ENCODE data around the gene OR10K1. TPM values are rescaled to one million over a fixed set of nuclear protein-coding genes. Genes with fewer than 3 reads are reported as not detected.

The OR10K1 gene
- total and polyA plus RNA-seq, 9 of the 15 experiments (the other 6 are each of a cell fraction or from before 2014, with no cell fraction given) = not detected

DNA sequence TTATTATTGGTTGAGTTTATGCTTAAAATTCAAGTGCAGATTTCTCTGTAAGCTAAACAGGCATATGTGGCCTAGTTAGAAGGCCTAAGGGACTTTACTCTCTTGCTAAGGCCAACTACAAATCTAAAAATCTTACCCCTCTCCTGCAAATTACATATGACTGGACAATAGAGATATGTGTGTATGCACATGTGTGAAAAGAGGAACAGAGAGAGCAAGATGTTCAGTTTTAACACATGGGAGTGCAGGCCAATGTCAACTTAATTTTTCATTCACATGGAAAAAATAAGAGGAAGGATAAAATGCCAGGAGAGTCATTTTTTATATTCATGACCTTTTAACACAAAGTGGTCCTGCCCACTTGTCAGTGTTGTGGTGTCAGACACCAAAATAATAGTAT, 44.0 kb upstream of the OR10K1 start (continued):
- TF ChIP-seq PHF21A (IDR thresholded peaks at IDR 0.05; ENCODE audit: borderline replicate concordance, low read depth) (no peak), FOXA3 (CRISPR knock-in tag; conservative IDR thresholded peaks at IDR 0.05 in 1 of 2, IDR thresholded peaks at IDR 0.05 in 1 of 2) (no peak), SIX5 (IDR thresholded peaks at IDR 0.05; ENCODE audit: borderline replicate concordance in 1 of 2, insufficient read depth in 1 of 2, low read depth in 1 of 2, low read length in 2 of 2) (no peak), SRSF9 (IDR thresholded peaks at IDR 0.05; ENCODE audit: borderline replicate concordance, low read depth, low read length) (no peak), PML (IDR thresholded peaks at IDR 0.05; ENCODE audit: low read length) (no peak), E2F1 (CRISPR knock-in tag; IDR thresholded peaks at IDR 0.05) (no peak)

DNA sequence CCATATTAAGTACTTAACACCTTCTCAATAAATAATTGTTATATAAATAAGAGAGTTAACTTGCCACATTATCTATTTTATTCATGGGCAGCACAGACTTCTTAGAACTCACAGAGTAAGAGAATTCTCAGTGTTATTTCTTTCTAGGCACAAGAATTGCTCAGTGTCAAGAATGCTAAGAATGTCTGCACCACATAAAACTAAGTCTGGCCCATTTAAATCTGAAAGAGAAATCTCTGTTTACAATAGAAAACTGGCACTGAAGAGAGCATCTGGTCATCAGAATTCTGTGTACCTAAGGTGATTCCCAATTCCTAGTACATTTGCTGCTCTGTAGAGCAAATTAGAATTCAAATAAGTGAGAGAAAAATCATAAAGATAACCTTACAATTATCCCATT, 39.4 kb upstream of the OR10K1 start:
- Histone ChIP-seq H3K27ac (ENCODE audit: extremely low read depth, low read depth, low read length) (no peak overlapping the region), H3K36me3 (ENCODE audit: control insufficient read depth, insufficient read depth, low read length) (no peaks in the 10 kb centered on the region), H4K20me1 (replicated peaks; ENCODE audit: control insufficient read depth, insufficient read depth, low read length) (no peaks in the 10 kb centered on the region), H3K79me2 (ENCODE audit: control insufficient read depth, insufficient read depth, low read length) (no peaks in the 10 kb centered on the region), H3K4me2 (ENCODE audit: insufficient read depth, low read length) (no peak overlapping the region), H3K4me1 (replicated peaks in 1 of 2; ENCODE audit: control insufficient read depth in 2 of 2, insufficient read depth in 2 of 2, low read length in 2 of 2) (no peaks in the 10 kb centered on the region), H3K9ac (ENCODE audit: insufficient read depth in 1 of 2, low read depth in 2 of 2, low read length in 2 of 2) (no peak overlapping the region), H3K9me1 (ENCODE audit: control insufficient read depth, insufficient read depth, low read length) (no peaks in the 10 kb centered on the region), H3K9me3 (replicated peaks; ENCODE audit: control insufficient read depth, insufficient read depth, low read depth, low read length) (no peaks in the 10 kb centered on the region), H3K4me3 (no peak overlapping the region), H2AFZ (ENCODE audit: low read depth, low read length) (no peak overlapping the region), H3K27me3 (ENCODE audit: control insufficient read depth in 2 of 2, insufficient read depth in 2 of 2, low read length in 2 of 2) (no peaks in the 10 kb centered on the region)
- in situ Hi-C loops (cut with MboI) (no loop called here), intact Hi-C loops (cut with micrococcal nuclease) (no loop called here)
- no peak for DNase-seq (ENCODE audit: extremely low read depth in 1 of 4, low spot score in 3 of 4)
- no peak for FAIRE-seq
- CTCF ChIA-PET (ENCODE audit: low intra/inter-chr PET ratio) = no interaction called here
- POLR2A ChIA-PET = no interaction called here
- no TSS peak for BruUV-seq (replicated peaks)
- ATAC-seq = no peak
- TF ChIP-seq MECOM (CRISPR knock-in tag; IDR thresholded peaks at IDR 0.05) (no peak), MYNN (IDR thresholded peaks at IDR 0.05) (no peak), MYNN (CRISPR knock-in tag; IDR thresholded peaks at IDR 0.05) (no peak), ZNF224 (CRISPR knock-in tag; IDR thresholded peaks at IDR 0.05) (no peak), ZNF778 (CRISPR knock-in tag; IDR thresholded peaks at IDR 0.05) (no peak), NFE2 (IDR thresholded peaks at IDR 0.05; ENCODE audit: low read depth) (no peak)
- TF ChIP-seq, protein P1, sequence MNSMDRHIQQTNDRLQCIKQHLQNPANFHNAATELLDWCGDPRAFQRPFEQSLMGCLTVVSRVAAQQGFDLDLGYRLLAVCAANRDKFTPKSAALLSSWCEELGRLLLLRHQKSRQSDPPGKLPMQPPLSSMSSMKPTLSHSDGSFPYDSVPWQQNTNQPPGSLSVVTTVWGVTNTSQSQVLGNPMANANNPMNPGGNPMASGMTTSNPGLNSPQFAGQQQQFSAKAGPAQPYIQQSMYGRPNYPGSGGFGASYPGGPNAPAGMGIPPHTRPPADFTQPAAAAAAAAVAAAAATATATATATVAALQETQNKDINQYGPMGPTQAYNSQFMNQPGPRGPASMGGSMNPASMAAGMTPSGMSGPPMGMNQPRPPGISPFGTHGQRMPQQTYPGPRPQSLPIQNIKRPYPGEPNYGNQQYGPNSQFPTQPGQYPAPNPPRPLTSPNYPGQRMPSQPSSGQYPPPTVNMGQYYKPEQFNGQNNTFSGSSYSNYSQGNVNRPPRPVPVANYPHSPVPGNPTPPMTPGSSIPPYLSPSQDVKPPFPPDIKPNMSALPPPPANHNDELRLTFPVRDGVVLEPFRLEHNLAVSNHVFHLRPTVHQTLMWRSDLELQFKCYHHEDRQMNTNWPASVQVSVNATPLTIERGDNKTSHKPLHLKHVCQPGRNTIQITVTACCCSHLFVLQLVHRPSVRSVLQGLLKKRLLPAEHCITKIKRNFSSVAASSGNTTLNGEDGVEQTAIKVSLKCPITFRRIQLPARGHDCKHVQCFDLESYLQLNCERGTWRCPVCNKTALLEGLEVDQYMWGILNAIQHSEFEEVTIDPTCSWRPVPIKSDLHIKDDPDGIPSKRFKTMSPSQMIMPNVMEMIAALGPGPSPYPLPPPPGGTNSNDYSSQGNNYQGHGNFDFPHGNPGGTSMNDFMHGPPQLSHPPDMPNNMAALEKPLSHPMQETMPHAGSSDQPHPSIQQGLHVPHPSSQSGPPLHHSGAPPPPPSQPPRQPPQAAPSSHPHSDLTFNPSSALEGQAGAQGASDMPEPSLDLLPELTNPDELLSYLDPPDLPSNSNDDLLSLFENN (IDR thresholded peaks at IDR 0.05; ENCODE audit: low read depth in 2 of 2, low read length in 2 of 2) = no peak
- TF ChIP-seq, protein P2, sequence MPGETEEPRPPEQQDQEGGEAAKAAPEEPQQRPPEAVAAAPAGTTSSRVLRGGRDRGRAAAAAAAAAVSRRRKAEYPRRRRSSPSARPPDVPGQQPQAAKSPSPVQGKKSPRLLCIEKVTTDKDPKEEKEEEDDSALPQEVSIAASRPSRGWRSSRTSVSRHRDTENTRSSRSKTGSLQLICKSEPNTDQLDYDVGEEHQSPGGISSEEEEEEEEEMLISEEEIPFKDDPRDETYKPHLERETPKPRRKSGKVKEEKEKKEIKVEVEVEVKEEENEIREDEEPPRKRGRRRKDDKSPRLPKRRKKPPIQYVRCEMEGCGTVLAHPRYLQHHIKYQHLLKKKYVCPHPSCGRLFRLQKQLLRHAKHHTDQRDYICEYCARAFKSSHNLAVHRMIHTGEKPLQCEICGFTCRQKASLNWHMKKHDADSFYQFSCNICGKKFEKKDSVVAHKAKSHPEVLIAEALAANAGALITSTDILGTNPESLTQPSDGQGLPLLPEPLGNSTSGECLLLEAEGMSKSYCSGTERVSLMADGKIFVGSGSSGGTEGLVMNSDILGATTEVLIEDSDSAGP (CRISPR knock-in tag; IDR thresholded peaks at IDR 0.05) = no peak
- TF ChIP-seq, protein P3, sequence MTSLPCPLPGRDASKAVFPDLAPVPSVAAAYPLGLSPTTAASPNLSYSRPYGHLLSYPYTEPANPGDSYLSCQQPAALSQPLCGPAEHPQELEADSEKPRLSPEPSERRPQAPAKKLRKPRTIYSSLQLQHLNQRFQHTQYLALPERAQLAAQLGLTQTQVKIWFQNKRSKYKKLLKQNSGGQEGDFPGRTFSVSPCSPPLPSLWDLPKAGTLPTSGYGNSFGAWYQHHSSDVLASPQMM (CRISPR knock-in tag; IDR thresholded peaks at IDR 0.05) = no peak

All from K562 (cell line).